ENCODE measurements around the gene MARK1.

GRCh38 chr1:220628431-220628830 lies 100.5 kb downstream of the MARK1 start:
- TF ChIP-seq POLR2A (IDR thresholded peaks at IDR 0.05), result no peak
- TF ChIP-seq CTCF (IDR thresholded peaks at IDR 0.05), result no peak
- no peak for TF ChIP-seq POLR2AphosphoS5 (IDR thresholded peaks at IDR 0.05)
- no peak for TF ChIP-seq EP300 (IDR thresholded peaks at IDR 0.05)
